ENCODE data around the gene HTR2C. TPM values are rescaled to one million over a fixed set of nuclear protein-coding genes. Genes with fewer than 3 reads are reported as not detected.

Gene HTR2C
- total RNA-seq, 1 donor from 2014 or later: 1.7 TPM

DNA sequence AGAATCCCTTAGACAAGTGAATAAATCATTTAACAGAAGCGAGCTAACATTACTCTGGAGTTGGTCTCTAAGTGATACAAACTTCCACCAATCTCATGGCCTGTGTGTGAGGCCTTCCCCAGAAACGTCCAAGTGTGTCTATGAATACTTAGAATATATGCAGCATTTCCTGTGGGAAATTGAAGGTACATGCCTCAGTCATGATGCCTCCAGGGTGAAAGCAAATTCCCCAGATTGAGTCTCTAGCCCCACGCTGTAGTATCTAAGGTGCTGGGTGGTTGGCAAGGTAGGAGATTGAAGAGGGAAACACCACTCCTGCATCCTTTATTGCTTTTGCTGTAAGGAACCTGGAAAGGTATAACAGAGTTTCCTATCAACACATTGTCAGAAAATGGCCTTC lies 319.7 kb downstream of the HTR2C start:
- no peak for TF ChIP-seq POLR2A (IDR thresholded peaks at IDR 0.05)
- intact Hi-C loops (cut with DNase I): no loop called here
- Histone ChIP-seq H3K4me1 (no peaks in the 10 kb centered on the region), H3K4me3 (no peak overlapping the region), H3K36me3 (no peaks in the 10 kb centered on the region), H3K27ac (no peak overlapping the region), H3K9me3 (no peaks in the 10 kb centered on the region), H3K27me3 (no peaks in the 10 kb centered on the region)
- DNase-seq (ENCODE audit: extremely low spot score in 2 of 2): no peak

GRCh38 chrX:114905251-114905650 lies 321.4 kb downstream of the HTR2C start:
- Histone ChIP-seq H3K27me3 (no peaks in the 10 kb centered on the region), H3K4me1 (no peaks in the 10 kb centered on the region), H3K36me3 (no peaks in the 10 kb centered on the region), H3K9me3 (no peaks in the 10 kb centered on the region), H3K27ac (no peak overlapping the region), H3K4me3 (no peak overlapping the region)
- DNase-seq (ENCODE audit: extremely low spot score in 2 of 2): no peak
- TF ChIP-seq POLR2AphosphoS5 (IDR thresholded peaks at IDR 0.05; ENCODE audit: insufficient read depth in 1 of 2, low read depth in 1 of 2): no peak
- no peak for TF ChIP-seq POLR2A (IDR thresholded peaks at IDR 0.05)
- TF ChIP-seq, protein P1, sequence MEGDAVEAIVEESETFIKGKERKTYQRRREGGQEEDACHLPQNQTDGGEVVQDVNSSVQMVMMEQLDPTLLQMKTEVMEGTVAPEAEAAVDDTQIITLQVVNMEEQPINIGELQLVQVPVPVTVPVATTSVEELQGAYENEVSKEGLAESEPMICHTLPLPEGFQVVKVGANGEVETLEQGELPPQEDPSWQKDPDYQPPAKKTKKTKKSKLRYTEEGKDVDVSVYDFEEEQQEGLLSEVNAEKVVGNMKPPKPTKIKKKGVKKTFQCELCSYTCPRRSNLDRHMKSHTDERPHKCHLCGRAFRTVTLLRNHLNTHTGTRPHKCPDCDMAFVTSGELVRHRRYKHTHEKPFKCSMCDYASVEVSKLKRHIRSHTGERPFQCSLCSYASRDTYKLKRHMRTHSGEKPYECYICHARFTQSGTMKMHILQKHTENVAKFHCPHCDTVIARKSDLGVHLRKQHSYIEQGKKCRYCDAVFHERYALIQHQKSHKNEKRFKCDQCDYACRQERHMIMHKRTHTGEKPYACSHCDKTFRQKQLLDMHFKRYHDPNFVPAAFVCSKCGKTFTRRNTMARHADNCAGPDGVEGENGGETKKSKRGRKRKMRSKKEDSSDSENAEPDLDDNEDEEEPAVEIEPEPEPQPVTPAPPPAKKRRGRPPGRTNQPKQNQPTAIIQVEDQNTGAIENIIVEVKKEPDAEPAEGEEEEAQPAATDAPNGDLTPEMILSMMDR (IDR thresholded peaks at IDR 0.05): no peak
- intact Hi-C loops (cut with DNase I): no loop called here

DNA sequence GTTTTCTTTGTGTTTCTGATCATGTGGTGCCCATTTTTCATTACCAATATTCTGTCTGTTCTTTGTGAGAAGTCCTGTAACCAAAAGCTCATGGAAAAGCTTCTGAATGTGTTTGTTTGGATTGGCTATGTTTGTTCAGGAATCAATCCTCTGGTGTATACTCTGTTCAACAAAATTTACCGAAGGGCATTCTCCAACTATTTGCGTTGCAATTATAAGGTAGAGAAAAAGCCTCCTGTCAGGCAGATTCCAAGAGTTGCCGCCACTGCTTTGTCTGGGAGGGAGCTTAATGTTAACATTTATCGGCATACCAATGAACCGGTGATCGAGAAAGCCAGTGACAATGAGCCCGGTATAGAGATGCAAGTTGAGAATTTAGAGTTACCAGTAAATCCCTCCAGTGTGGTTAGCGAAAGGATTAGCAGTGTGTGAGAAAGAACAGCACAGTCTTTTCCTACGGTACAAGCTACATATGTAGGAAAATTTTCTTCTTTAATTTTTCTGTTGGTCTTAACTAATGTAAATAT lies 323.2 kb downstream of the HTR2C start:
- H3K27ac ChIP-seq: no peak overlapping the region
- no peak for DNase-seq (ENCODE audit: extremely low spot score in 2 of 2)
- TF ChIP-seq POLR2A (IDR thresholded peaks at IDR 0.05) (no peak), POLR2AphosphoS5 (IDR thresholded peaks at IDR 0.05; ENCODE audit: insufficient read depth in 1 of 2, low read depth in 1 of 2) (no peak)
- TF ChIP-seq, protein P1 (IDR thresholded peaks at IDR 0.05): no peak
- intact Hi-C loops (cut with DNase I): no loop called here
- no peaks in the 10 kb centered on the region for H3K36me3 ChIP-seq
- no peaks in the 10 kb centered on the region for H3K27me3 ChIP-seq
- no peaks in the 10 kb centered on the region for H3K4me1 ChIP-seq
- H3K4me3 ChIP-seq: no peak overlapping the region
- no peaks in the 10 kb centered on the region for H3K9me3 ChIP-seq

GRCh38 chrX:114924423-114924822 lies 340.5 kb downstream of the HTR2C start:
- Histone ChIP-seq H3K4me1 (no peaks in the 10 kb centered on the region), H3K9me3 (no peaks in the 10 kb centered on the region), H3K4me3 (no peak overlapping the region), H3K36me3 (no peaks in the 10 kb centered on the region), H3K27me3 (no peaks in the 10 kb centered on the region), H3K27ac (no peak overlapping the region)
- DNase-seq (ENCODE audit: extremely low spot score in 2 of 2): no peak
- TF ChIP-seq, protein P1 (IDR thresholded peaks at IDR 0.05): no peak
- TF ChIP-seq POLR2A (IDR thresholded peaks at IDR 0.05): no peak
- TF ChIP-seq POLR2AphosphoS5 (IDR thresholded peaks at IDR 0.05; ENCODE audit: insufficient read depth in 1 of 2, low read depth in 1 of 2): no peak
- intact Hi-C loops (cut with DNase I): no loop called here

- no peaks in the 10 kb centered on the region for H3K4me1 ChIP-seq
- H3K36me3 ChIP-seq: no peaks in the 10 kb centered on the region
- intact Hi-C loops (cut with DNase I): no loop called here
- no peaks in the 10 kb centered on the region for H3K9me3 ChIP-seq
- DNase-seq (ENCODE audit: extremely low spot score in 2 of 2): no peak
- TF ChIP-seq, protein P1 (IDR thresholded peaks at IDR 0.05): no peak
- TF ChIP-seq POLR2A (IDR thresholded peaks at IDR 0.05) (no peak), POLR2AphosphoS5 (IDR thresholded peaks at IDR 0.05; ENCODE audit: insufficient read depth in 1 of 2, low read depth in 1 of 2) (no peak)
- H3K27ac ChIP-seq: no peak overlapping the region
- no peaks in the 10 kb centered on the region for H3K27me3 ChIP-seq
- no peak overlapping the region for H3K4me3 ChIP-seq
These were observed 341.0 kb downstream of the HTR2C start for GRCh38 chrX:114924856-114925255.

All from vagina (tissue), 2 donors.